Endothelial cell (in vitro differentiated cells): ENCODE data around the gene PLPPR1. TPM values are rescaled to one million over a fixed set of nuclear protein-coding genes. Genes with fewer than 3 reads are reported as not detected.
A peak's percentile ranks its signal among the peaks of the same experiment; 100 is the strongest.

Source experiments
- DNase-seq: peaks from one replicate; pipeline ENCODE4 v3.0.0; 2021; ENCODE audit warnings: low spot score
- H3K27ac Mint-ChIP-seq: one replicate; pipeline ENCODE4 v1.8.0; 2021; ENCODE audit warnings: mixed read lengths, inconsistent platforms; ENCODE audit not compliant: unreplicated experiment
- H3K27me3 Mint-ChIP-seq: one replicate; pipeline ENCODE4 v1.8.0; 2021; ENCODE audit warnings: mild to moderate bottlenecking, moderate library complexity, mixed read lengths, inconsistent platforms; ENCODE audit not compliant: unreplicated experiment
- H3K36me3 Mint-ChIP-seq: one replicate; pipeline ENCODE4 v1.8.0; 2021; ENCODE audit warnings: mild to moderate bottlenecking, low read depth, mixed read lengths, inconsistent platforms; ENCODE audit not compliant: unreplicated experiment
- H3K4me1 Mint-ChIP-seq: one replicate; pipeline ENCODE4 v1.8.0; 2021; ENCODE audit warnings: mild to moderate bottlenecking, mixed read lengths, inconsistent platforms; ENCODE audit not compliant: unreplicated experiment
- H3K4me3 Mint-ChIP-seq: one replicate; pipeline ENCODE4 v1.8.0; 2021; ENCODE audit warnings: mild to moderate bottlenecking, mixed read lengths, inconsistent platforms; ENCODE audit not compliant: unreplicated experiment
- H3K9me3 Mint-ChIP-seq: one replicate; pipeline ENCODE4 v1.8.0; 2021; ENCODE audit warnings: mixed read lengths, inconsistent platforms; ENCODE audit not compliant: unreplicated experiment
- CTCF ChIP-seq: fragments of 200-600 bp; sonication (generic); IDR thresholded peaks from one replicate; pipeline ENCODE4 v1.5.0; 2021; ENCODE audit warnings: antibody characterized with exemption; ENCODE audit not compliant: unreplicated experiment
- total RNA-seq: library from RNA; stranded (reverse); fragmentation: NEBNext Ultra II Directional; extraction: Animal tissue kit (Norgen Biotek cat#: 25700); gene quantifications from one replicate; pipeline ENCODE4 v1.2.1, GENCODE V29; 2021; ENCODE audit not compliant: unreplicated experiment

The PLPPR1 gene
- total RNA-seq, 1 donor from 2014 or later, result 0.15 TPM

GRCh38 chr9:101167490-101168134 is 139.1 kb downstream of the PLPPR1 start:
- H3K27ac Mint-ChIP-seq, result no peak overlapping the region

GRCh38 chr9:101172616-101173015 is 144.1 kb downstream of the PLPPR1 start:
- Mint-ChIP-seq H3K4me1 (no peaks in the 10 kb centered on the region), H3K27me3 (no peaks in the 10 kb centered on the region), H3K9me3 (no peaks in the 10 kb centered on the region), H3K27ac (no peak overlapping the region), H3K36me3 (no peaks in the 10 kb centered on the region), H3K4me3 (no peak overlapping the region)
- no peak for TF ChIP-seq CTCF
- DNase-seq, result no peak

More at GRCh38 chr9:101167490-101168134, 139.1 kb downstream of the PLPPR1 start:
- no peak for DNase-seq
- H3K9me3 Mint-ChIP-seq, result no peaks in the 10 kb centered on the region
- peaks cover 15% of the 10 kb centered on the region for H3K4me1 Mint-ChIP-seq
- H3K27me3 Mint-ChIP-seq, result no peaks in the 10 kb centered on the region
- H3K36me3 Mint-ChIP-seq, result no peaks in the 10 kb centered on the region
- no peak for TF ChIP-seq CTCF
- H3K4me3 Mint-ChIP-seq, result no peak overlapping the region

GRCh38 chr9:101173907-101174306 is 145.4 kb downstream of the PLPPR1 start:
- Mint-ChIP-seq H3K36me3 (no peaks in the 10 kb centered on the region), H3K4me3 (no peak overlapping the region), H3K9me3 (no peaks in the 10 kb centered on the region), H3K27me3 (no peaks in the 10 kb centered on the region), H3K27ac (no peak overlapping the region), H3K4me1 (no peaks in the 10 kb centered on the region)
- no peak for DNase-seq
- no peak for TF ChIP-seq CTCF

- H3K4me1 Mint-ChIP-seq, result no peaks in the 10 kb centered on the region
- no peak overlapping the region for H3K4me3 Mint-ChIP-seq
- H3K27ac Mint-ChIP-seq, result no peak overlapping the region
- H3K9me3 Mint-ChIP-seq, result no peaks in the 10 kb centered on the region
- no peak for DNase-seq
- H3K27me3 Mint-ChIP-seq, result no peaks in the 10 kb centered on the region
- H3K36me3 Mint-ChIP-seq, result no peaks in the 10 kb centered on the region
- peak; percentile 54 for TF ChIP-seq CTCF
These were observed 147.9 kb downstream of the PLPPR1 start for GRCh38 chr9:101176384-101176783.

GRCh38 chr9:101184813-101185278 is 156.3 kb downstream of the PLPPR1 start:
- no peaks in the 10 kb centered on the region for H3K9me3 Mint-ChIP-seq
- TF ChIP-seq CTCF, result no peak
- peaks cover 4% of the 10 kb centered on the region for H3K4me1 Mint-ChIP-seq
- no peak overlapping the region for H3K4me3 Mint-ChIP-seq
- no peaks in the 10 kb centered on the region for H3K36me3 Mint-ChIP-seq
- no peak overlapping the region for H3K27ac Mint-ChIP-seq
- no peak for DNase-seq
- H3K27me3 Mint-ChIP-seq, result no peaks in the 10 kb centered on the region
